Fibroblast of villous mesenchyme (primary cell): ENCODE measurements around the gene HNRNPLL. TPM values are rescaled to one million over a fixed set of nuclear protein-coding genes. Genes with fewer than 3 reads are reported as not detected.

Source experiments
- DNase-seq: peaks from one replicate; pipeline ENCODE4 v3.0.0-alpha.2; 2010; ENCODE audit warnings: low read depth
- H3K4me3 ChIP-seq: 2 replicates; pipeline ENCODE4 v1.5.1; 2011; ENCODE audit warnings: low read depth, mild to moderate bottlenecking, low read length
- total RNA-seq: library from RNA; depleted of rRNA; stranded (reverse); fragments of >200 nt; gene quantifications from 2 replicates; pipeline ENCODE4 v1.2.3, GENCODE V29; 2012
- TF ChIP-seq, protein P1 (sequence below): IDR thresholded peaks from 2 replicates; pipeline ENCODE4 v1.5.1; 2012; ENCODE audit warnings: low read depth, mild to moderate bottlenecking, low read length; ENCODE audit not compliant: insufficient read depth

The HNRNPLL gene
- total RNA-seq, 1 donor: 57.0 TPM

DNA sequence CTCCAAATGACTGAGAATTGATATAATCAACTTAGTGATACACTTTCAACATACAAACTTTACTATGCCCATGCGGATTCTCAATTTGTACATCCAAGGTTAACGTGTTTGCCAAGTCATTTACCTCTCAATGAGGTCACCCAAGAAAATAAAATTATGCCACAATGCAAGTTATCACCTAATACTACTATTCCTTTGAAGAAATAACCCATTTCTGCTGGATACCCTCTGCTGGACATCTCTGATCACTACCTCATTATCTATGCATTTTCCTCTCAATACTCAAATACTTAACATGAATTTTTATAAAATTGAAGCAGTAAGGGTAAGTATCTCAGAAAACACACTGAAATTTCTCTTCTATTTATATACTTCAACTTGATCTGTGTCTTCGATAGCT is 12.7 kb downstream of the HNRNPLL start:
- DNase-seq: no peak
- TF ChIP-seq, protein P1, sequence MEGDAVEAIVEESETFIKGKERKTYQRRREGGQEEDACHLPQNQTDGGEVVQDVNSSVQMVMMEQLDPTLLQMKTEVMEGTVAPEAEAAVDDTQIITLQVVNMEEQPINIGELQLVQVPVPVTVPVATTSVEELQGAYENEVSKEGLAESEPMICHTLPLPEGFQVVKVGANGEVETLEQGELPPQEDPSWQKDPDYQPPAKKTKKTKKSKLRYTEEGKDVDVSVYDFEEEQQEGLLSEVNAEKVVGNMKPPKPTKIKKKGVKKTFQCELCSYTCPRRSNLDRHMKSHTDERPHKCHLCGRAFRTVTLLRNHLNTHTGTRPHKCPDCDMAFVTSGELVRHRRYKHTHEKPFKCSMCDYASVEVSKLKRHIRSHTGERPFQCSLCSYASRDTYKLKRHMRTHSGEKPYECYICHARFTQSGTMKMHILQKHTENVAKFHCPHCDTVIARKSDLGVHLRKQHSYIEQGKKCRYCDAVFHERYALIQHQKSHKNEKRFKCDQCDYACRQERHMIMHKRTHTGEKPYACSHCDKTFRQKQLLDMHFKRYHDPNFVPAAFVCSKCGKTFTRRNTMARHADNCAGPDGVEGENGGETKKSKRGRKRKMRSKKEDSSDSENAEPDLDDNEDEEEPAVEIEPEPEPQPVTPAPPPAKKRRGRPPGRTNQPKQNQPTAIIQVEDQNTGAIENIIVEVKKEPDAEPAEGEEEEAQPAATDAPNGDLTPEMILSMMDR: peak; percentile 35
- no peak overlapping the region for H3K4me3 ChIP-seq

DNA sequence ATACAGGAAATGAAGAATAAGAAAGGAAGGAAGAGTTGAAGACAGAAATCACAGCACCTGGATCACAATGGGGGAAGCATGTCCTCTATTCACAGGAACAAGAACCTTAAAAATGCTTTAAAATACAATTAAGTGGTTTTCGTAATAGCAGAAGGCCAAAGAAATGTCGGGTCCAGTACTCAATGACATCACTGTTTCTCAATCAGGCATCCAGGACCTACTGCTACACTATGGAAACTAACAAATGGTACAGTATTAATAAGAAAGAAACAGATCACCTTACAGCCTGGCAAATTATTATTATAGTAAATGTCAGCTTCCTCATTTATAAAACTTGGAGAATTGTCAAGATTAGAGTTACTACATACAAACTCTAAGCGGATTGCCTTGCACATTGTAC is 15.8 kb downstream of the HNRNPLL start:
- H3K4me3 ChIP-seq: no peak overlapping the region
- peak; percentile 32 for DNase-seq
- TF ChIP-seq, protein P1: no peak

DNA sequence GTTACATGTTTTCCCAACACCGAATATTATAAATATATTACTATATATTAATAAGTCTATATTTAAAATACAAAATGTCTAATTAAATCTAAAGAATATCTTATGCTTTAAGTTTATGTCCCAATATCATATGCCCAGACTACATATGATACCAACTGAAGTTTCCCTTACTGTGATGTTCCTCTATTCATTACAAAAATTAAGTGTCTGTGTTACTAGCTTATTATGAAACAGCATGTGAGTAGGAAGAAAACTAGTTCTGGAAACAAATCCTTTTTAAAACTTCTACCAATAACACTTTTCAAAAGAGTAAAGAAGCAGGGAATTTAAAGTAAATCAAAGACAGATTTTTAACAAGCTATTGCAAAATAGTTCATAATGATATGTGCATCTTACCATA is 17.8 kb downstream of the HNRNPLL start:
- no peak overlapping the region for H3K4me3 ChIP-seq
- TF ChIP-seq, protein P1: no peak
- DNase-seq: no peak

DNA sequence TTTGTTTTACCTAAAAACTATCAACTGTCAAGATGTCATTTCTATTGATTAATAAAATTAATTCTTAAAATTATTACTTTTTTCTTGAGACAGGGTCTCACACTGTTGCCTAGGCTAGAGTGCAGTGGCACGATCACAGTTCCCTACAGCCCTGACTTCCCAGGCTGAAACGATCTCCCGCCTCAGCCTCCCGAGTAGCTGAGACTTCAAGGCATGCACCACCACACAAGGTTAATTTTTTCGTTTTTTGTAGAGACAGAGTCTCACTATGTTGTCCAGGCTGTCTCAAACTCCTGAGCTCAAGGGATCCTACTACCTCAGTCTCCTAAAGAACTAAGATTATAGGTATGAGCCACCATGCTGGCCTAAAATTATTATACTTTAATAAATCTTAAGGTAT is 18.7 kb downstream of the HNRNPLL start:
- DNase-seq: no peak
- H3K4me3 ChIP-seq: no peak overlapping the region
- TF ChIP-seq, protein P1: no peak

DNA sequence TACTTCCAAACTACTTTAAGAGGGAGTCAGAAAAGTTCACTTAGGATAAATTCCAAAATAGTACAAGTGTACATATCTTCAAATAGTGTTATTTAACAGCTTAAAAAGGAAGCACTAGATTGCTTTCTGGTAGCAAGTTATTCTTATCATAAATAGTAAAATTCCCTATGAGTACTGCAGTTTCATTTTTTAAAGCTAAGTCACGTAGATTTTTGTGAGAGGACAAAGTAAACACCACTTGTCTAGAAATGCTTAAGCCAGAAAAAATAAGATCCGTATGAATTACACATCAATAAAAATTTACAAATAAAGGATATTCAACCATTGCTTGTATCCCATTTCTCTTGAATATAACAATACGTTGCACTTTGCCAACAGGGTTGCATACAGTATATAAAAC is 19.2 kb downstream of the HNRNPLL start:
- TF ChIP-seq, protein P1: no peak

DNA sequence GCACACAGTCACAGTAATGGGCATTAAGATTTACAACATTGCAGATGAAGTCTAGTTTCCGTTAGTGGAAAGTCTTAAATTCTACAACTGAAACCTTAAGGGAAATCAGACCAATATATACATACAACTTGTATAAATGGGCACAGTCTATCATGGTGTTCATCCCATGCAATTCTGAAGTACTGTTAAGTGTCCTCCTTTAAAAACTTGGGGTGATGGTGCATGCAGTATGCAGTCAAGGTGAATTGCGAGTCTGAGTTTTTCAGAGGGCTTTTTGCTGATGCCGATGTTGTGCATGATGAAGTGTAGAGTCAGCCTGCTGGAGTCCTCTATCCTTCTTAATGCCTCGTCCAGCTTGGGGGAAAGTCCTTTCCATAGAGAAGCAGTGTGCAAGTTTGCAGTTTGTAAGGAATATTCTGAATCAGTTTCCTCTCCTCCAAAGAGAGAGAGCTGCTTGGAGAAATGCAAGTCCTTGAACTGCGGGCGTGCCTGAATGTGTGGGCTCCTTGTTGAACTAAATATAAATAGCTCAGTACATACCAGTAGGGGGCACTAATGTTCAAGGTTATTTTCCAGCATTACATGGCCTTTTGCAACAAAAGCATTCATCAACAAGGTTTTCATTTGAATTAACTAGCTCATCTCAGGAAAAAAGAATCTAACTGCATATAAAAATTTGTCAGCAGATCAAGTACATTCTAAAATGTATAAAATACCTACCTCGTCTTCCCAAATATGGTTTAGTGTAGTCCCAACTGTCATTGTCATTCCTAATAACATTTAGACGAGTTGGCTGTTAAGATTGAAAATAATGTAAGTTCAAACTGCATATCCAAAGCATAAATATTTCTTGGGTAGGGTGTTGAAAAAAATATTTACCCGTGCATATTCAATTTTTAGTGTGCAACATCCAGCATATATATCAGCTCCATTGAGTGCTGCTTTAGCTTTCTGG is 21.3 kb downstream of the HNRNPLL start:
- no peak overlapping the region for H3K4me3 ChIP-seq
- TF ChIP-seq, protein P1: peak; percentile 59
- DNase-seq: peak; percentile 85

More for the DNA sequence above, 19.2 kb downstream of the HNRNPLL start:
- no peak overlapping the region for H3K4me3 ChIP-seq
- no peak for DNase-seq

DNA sequence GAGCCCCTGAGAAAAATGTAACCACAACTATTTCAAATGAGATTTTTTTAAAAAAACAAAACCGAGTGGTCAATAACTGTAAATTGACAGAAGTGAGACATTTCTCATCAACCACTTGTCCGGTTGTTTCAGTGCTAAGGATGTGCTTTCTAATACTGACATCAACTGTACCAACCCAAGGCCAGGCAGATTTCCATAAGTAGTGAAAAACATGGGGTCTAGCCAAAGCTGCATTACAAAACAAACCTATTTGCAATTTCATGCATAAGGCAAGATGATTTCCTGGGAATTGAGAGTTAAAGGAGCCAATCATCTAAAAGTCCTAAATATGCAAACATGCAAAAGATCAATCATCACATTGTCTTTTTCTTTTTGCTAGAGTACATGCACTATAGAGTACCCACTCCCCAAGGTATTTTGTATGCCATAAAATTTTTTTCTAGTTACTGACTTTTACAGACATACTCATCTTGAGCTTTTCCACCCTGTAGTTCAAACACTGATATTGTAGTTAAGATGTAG is 22.6 kb downstream of the HNRNPLL start:
- H3K4me3 ChIP-seq: no peak overlapping the region
- TF ChIP-seq, protein P1: no peak
- DNase-seq: no peak
